Measurements from ENCODE around the gene PPP4C. TPM values are rescaled to one million over a fixed set of nuclear protein-coding genes. Genes with fewer than 3 reads are reported as not detected.
A peak's percentile ranks its signal among the peaks of the same experiment; 100 is the strongest.

PPP4C gene
- total RNA-seq, 1 donor: 154 TPM

DNA sequence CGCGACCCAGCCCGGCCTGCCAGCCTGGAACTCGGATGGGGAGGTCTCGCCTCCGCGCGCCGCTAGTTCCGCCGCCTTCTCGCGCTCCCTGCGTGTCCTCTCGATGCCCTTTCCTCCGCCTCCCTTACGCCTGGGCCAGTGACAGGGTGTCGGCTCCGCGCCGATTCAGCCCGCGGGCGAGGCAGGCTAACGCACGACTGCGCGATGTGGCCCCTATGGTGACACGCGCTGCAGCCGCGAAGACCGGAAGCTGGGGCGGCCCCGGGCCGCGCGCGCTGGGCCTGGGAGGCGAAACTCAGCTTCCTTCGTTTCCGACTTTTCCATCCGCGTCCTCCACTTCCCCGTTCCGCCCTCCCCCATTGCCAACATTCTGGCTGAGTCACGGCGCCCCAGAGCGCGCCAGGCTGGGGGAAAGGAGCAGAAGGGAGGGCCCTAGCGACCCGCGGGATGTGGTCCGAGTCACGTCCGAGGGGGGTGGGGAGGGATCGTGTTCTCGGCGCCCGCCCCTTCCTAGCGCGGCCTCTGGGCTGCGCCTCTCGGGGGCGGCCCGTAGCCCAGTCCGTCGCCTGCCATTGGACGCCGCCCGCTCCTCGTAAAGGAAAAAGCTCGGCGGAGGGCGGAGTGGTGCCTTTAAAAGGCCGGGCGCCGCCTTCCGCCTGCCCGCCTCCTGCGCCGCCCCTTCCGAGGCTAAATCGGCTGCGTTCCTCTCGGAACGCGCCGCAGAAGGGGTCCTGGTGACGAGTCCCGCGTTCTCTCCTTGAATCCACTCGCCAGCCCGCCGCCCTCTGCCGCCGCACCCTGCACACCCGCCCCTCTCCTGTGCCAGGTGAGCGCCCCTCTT lies 10.5 kb upstream of the PPP4C start, which contains the start of gene ALDOA:
Gene ALDOA, plus strand, starts transcription at position 659 of the 841 bp plus-strand sequence. CDS start 1,138 bp downstream, outside the sequence.
- DNase-seq (ENCODE audit: low read depth): peak; percentile 98
- TF ChIP-seq, protein P1, sequence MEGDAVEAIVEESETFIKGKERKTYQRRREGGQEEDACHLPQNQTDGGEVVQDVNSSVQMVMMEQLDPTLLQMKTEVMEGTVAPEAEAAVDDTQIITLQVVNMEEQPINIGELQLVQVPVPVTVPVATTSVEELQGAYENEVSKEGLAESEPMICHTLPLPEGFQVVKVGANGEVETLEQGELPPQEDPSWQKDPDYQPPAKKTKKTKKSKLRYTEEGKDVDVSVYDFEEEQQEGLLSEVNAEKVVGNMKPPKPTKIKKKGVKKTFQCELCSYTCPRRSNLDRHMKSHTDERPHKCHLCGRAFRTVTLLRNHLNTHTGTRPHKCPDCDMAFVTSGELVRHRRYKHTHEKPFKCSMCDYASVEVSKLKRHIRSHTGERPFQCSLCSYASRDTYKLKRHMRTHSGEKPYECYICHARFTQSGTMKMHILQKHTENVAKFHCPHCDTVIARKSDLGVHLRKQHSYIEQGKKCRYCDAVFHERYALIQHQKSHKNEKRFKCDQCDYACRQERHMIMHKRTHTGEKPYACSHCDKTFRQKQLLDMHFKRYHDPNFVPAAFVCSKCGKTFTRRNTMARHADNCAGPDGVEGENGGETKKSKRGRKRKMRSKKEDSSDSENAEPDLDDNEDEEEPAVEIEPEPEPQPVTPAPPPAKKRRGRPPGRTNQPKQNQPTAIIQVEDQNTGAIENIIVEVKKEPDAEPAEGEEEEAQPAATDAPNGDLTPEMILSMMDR (IDR thresholded peaks at IDR 0.05; ENCODE audit: insufficient read depth, low read length): no peak
- H3K4me3 ChIP-seq (ENCODE audit: low read depth, low read length): peak within 1 kb of the TSS; percentile 95

DNA sequence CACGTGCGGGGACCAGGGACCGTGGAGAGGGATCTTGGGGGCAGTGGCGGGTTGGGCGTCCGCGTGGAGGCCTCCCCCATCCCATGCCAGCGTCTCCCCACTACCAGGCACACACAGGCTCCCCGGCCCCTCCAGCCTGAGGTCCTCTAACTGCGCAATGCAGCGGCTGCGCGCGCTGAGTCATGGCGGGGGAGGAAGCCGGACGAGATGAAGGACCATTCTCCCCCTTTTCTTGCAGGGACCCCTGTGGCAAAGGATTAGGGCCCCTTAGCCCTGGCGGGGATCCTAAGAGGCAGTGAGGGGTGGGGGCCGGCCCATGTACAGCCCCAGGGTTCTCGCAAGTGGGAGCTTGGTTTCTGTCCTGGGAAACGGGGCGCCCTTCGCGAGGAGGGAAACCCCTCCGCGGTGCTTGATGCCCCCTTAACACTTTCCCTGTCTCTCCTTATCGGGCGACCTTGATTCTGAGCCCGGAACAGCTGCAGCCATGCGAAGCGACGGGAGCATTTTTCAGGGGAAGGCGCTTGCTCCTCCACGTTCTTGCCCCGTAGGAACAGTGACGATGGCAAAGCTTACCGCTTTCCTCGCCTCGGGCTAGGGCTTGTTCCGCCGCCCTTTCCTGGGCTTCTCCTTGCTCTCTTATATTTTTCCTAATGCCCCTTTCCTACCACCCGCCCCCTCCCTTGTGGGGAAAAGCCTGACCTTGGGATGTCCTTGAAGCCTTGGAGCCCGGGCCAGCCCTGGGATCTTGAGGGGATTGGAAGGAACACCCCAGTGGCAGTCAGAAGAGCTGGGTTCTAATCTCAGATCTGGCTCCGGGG lies 9.6 kb upstream of the PPP4C start:
- TF ChIP-seq, protein P1 (IDR thresholded peaks at IDR 0.05; ENCODE audit: insufficient read depth, low read length): no peak
- H3K4me3 ChIP-seq (ENCODE audit: low read depth, low read length): peak overlapping the region; percentile 95
- peak; percentile 59 for DNase-seq (ENCODE audit: low read depth)

DNA sequence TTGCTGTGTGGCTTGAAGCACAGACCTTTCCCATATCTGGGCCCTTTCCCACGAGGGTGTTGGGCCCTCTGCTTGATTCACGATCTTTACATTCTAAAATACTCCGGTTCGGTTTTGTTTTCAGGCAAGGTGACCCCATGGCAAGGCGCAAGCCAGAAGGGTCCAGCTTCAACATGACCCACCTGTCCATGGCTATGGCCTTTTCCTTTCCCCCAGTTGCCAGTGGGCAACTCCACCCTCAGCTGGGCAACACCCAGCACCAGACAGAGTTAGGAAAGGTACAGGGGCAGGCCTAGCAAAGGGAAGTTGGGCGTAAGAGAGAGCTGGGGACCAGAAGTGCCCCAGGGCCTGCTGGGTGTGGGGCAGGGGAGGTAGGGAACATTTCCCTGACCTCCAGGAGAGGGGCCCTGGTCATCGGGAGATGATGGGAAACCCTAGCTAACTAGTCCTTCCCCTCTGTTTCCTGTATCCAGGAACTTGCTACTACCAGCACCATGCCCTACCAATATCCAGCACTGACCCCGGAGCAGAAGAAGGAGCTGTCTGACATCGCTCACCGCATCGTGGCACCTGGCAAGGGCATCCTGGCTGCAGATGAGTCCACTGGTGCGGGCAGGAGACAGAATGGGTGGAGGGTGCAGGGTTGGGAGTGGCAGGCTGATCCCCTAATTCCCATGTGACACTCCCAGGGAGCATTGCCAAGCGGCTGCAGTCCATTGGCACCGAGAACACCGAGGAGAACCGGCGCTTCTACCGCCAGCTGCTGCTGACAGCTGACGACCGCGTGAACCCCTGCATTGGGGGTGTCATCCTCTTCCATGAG lies 8.8 kb upstream of the PPP4C start:
- TF ChIP-seq, protein P1 (IDR thresholded peaks at IDR 0.05; ENCODE audit: insufficient read depth, low read length): no peak
- no peak for DNase-seq (ENCODE audit: low read depth)

DNA sequence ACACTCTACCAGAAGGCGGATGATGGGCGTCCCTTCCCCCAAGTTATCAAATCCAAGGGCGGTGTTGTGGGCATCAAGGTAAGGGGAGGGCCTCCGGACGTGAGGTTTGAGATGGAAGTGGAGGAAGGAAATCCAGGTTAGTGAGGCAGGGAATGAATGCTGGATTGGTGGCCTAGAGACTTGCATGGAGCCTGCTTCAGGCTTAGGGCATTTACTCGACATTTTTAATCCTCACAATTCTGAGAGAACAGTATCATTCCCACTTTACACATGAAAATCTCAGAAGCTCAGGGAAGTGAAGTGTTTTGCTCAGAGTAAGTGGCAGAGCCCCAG lies 8.2 kb upstream of the PPP4C start:
- no peak for DNase-seq (ENCODE audit: low read depth)
- TF ChIP-seq, protein P1 (IDR thresholded peaks at IDR 0.05; ENCODE audit: insufficient read depth, low read length): no peak
- H3K4me3 ChIP-seq (ENCODE audit: low read depth, low read length): peak overlapping the region; percentile 95

More for the DNA sequence above, 8.8 kb upstream of the PPP4C start:
- H3K4me3 ChIP-seq (ENCODE audit: low read depth, low read length): peak overlapping the region; percentile 95

DNA sequence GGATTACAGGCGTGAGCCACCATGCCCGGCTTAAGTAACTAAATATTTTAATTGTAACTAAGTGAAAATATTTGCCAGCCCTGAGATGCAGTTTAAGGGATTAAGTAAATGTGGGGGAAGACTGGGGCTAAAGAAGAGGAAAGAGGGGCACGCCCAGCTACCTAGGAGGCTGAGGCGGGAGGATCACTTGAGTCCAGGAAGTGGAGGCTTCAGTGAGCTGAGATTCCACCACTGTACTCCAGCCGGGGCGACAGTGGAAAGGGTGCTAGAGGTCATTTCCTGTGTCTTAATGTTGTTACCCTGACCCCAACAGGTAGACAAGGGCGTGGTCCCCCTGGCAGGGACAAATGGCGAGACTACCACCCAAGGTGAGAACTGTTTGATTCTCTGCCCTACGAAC lies 7.5 kb upstream of the PPP4C start:
- TF ChIP-seq, protein P1 (IDR thresholded peaks at IDR 0.05; ENCODE audit: insufficient read depth, low read length): no peak
- peak overlapping the region; percentile 7 for H3K4me3 ChIP-seq (ENCODE audit: low read depth, low read length)
- DNase-seq (ENCODE audit: low read depth): no peak

Measured in fibroblast of the aortic adventitia (primary cell).